Epithelial cell of proximal tubule (primary cell): ENCODE results near the gene GABRR3. TPM values are rescaled to one million over a fixed set of nuclear protein-coding genes. Genes with fewer than 3 reads are reported as not detected.
A peak's percentile ranks its signal among the peaks of the same experiment; 100 is the strongest.

Experiments
- DNase-seq: peaks from one replicate; pipeline ENCODE4 v3.0.0-alpha.2; 2011; ENCODE audit warnings: low read depth
- H3K4me3 ChIP-seq: 2 replicates; pipeline ENCODE4 v1.5.1; 2011; ENCODE audit warnings: low read depth, mild to moderate bottlenecking, low read length
- CTCF ChIP-seq: conservative IDR thresholded peaks from 2 replicates; pipeline ENCODE4 v1.5.1; 2012; ENCODE audit warnings: low read depth, mild to moderate bottlenecking, low read length
- total RNA-seq: library from RNA; depleted of rRNA; stranded (reverse); fragments of >200 nt; gene quantifications from 2 replicates; pipeline ENCODE4 v1.2.3, GENCODE V29; 2015

The GABRR3 gene
- total RNA-seq, 1 donor from 2014 or later = not detected

- TF ChIP-seq CTCF = peak; percentile 97
- DNase-seq = no peak
- H3K4me3 ChIP-seq = no peak overlapping the region
Observed at GRCh38 chr3:98022978-98023820, 11.9 kb downstream of the GABRR3 start.

GRCh38 chr3:98021830-98022560 is 13.1 kb downstream of the GABRR3 start:
- H3K4me3 ChIP-seq = no peak overlapping the region
- no peak for TF ChIP-seq CTCF
- no peak for DNase-seq

- H3K4me3 ChIP-seq = no peak overlapping the region
- no peak for TF ChIP-seq CTCF
- DNase-seq = no peak
Observed at GRCh38 chr3:98020412-98020811, 14.7 kb downstream of the GABRR3 start.

GRCh38 chr3:98018301-98018700 is 16.8 kb downstream of the GABRR3 start:
- no peak for TF ChIP-seq CTCF
- no peak for DNase-seq
- no peak overlapping the region for H3K4me3 ChIP-seq

- no peak overlapping the region for H3K4me3 ChIP-seq
- no peak for TF ChIP-seq CTCF
- DNase-seq = no peak
Observed at GRCh38 chr3:98014268-98014585, 20.9 kb downstream of the GABRR3 start.

- no peak for DNase-seq
- H3K4me3 ChIP-seq = no peak overlapping the region
- TF ChIP-seq CTCF = peak; percentile 9
Observed at GRCh38 chr3:98013411-98014267, 21.5 kb downstream of the GABRR3 start.
